K562 (cell line): Measurements from ENCODE around the gene ITPR3. TPM values are rescaled to one million over a fixed set of nuclear protein-coding genes. Genes with fewer than 3 reads are reported as not detected.

Experiments
- ATAC-seq: fragments of 200-7000 bp; cut with Tn5 transposase; 3 replicates; pipeline ENCODE4 v1.9.1; 2020; ENCODE audit warnings: moderate library complexity
- BruUV-seq: library from RNA; stranded (reverse); fragments of 400-500 nt; replicated peaks from 2 replicates; lab custom pipeline; 2021; lab: Mats Ljungman, UMichigan
- CTCF ChIA-PET: fragments of 300-600 bp; formaldehyde crosslinking; extraction: SDS; loops from one replicate; lab custom pipeline; 2021; ENCODE audit warnings: low intra/inter-chr PET ratio; lab: Yijun Ruan, JAX
- POLR2A ChIA-PET: fragments of 300-600, 350-650 bp; sonication (Branson Sonifier 250); formaldehyde crosslinking; extraction: SDS; loops from one replicate; lab custom pipeline; 2021; ENCODE audit warnings: antibody characterized with exemption, inconsistent platforms; lab: Yijun Ruan, JAX
- DNase-seq, 4 experiments: peaks; one replicate each; pipeline versions ENCODE4 v3.0.0 to v3.0.0-alpha.2; 2011 to 2018; ENCODE audit warnings: low spot score in 3 of 4, mixed read lengths in 3 of 4; ENCODE audit errors: extremely low read depth in 1 of 4
- FAIRE-seq: peaks from 2 replicates; lab custom pipeline; 2011; peaks lifted over from hg19 to GRCh38; lab: Jason Lieb, UNC
- H2AFZ ChIP-seq: 2 replicates; pipeline ENCODE4 v1.6.0; 2011; ENCODE audit warnings: low read depth, low read length, control low read depth, inconsistent platforms
- H3K27ac ChIP-seq: fragments of 200-600 bp; 3 replicates; pipeline ENCODE4 v1.8.0; 2011; ENCODE audit warnings: low read depth, mild to moderate bottlenecking, control low read depth, inconsistent platforms, low read length, moderate library complexity, mixed read lengths; ENCODE audit errors: extremely low read depth
- H3K27me3 ChIP-seq, 2 experiments: fragments of 300-600 bp in 1 of 2; 2 replicates in 1 of 2; 3 replicates in 1 of 2; pipeline versions ENCODE4 v1.6.0 to v1.8.0; 2011; ENCODE audit warnings: inconsistent platforms in 2 of 2, low read length in 2 of 2, mild to moderate bottlenecking in 1 of 2, mixed read lengths in 1 of 2, moderate library complexity in 1 of 2; ENCODE audit not compliant: control insufficient read depth in 2 of 2, insufficient read depth in 2 of 2
- H3K36me3 ChIP-seq: fragments of 300-600 bp; 3 replicates; pipeline ENCODE4 v1.8.0; 2011; ENCODE audit warnings: mild to moderate bottlenecking, low read length, inconsistent platforms; ENCODE audit not compliant: control insufficient read depth, insufficient read depth
- H3K4me1 ChIP-seq, 2 experiments: fragments of 200-600 bp in 1 of 2; replicated peaks in 1 of 2; 2 replicates in 1 of 2; 3 replicates in 1 of 2; pipeline versions ENCODE4 v1.5.1 to v1.8.0; 2011; ENCODE audit warnings: inconsistent platforms in 2 of 2, low read length in 2 of 2, mild to moderate bottlenecking in 1 of 2, mixed read lengths in 1 of 2, moderate library complexity in 1 of 2; ENCODE audit not compliant: control insufficient read depth in 2 of 2, insufficient read depth in 2 of 2
- H3K4me2 ChIP-seq: 2 replicates; pipeline ENCODE4 v1.6.1; 2011; ENCODE audit warnings: low read length, control low read depth, inconsistent platforms, mixed read lengths; ENCODE audit not compliant: insufficient read depth
- H3K4me3 ChIP-seq: fragments of 200-600 bp; sonication (generic), shearing (Covaris generic); 2 replicates; pipeline ENCODE4 v1.5.1; 2016; ENCODE audit warnings: control low read depth, inconsistent platforms
- H3K79me2 ChIP-seq: fragments of 200-600 bp; 3 replicates; pipeline ENCODE4 v1.8.0; 2011; ENCODE audit warnings: low read length, inconsistent platforms; ENCODE audit not compliant: control insufficient read depth, insufficient read depth
- H3K9ac ChIP-seq, 2 experiments: 2 replicates each; pipeline versions ENCODE4 v1.6.0 to v1.6.1; 2011; ENCODE audit warnings: low read depth in 2 of 2, low read length in 2 of 2, control low read depth in 1 of 2, inconsistent platforms in 1 of 2, mild to moderate bottlenecking in 1 of 2, mixed read lengths in 1 of 2; ENCODE audit not compliant: insufficient read depth in 1 of 2
- H3K9me1 ChIP-seq: one replicate; pipeline ENCODE4 v1.6.0; 2011; ENCODE audit warnings: inconsistent platforms, mild to moderate bottlenecking, low read length, moderate library complexity; ENCODE audit not compliant: control insufficient read depth, insufficient read depth
- H3K9me3 ChIP-seq: replicated peaks from 2 replicates; pipeline ENCODE4 v1.5.1; 2011; ENCODE audit warnings: low read depth, low read length, inconsistent platforms; ENCODE audit not compliant: control insufficient read depth, insufficient read depth
- H4K20me1 ChIP-seq: replicated peaks from 2 replicates; pipeline ENCODE4 v1.6.1; 2011; ENCODE audit warnings: low read length, inconsistent platforms, mixed read lengths; ENCODE audit not compliant: control insufficient read depth, insufficient read depth
- ADNP ChIP-seq: fragments of 200-800 bp; sonication (Bioruptor generic); IDR thresholded peaks from 2 replicates; pipeline ENCODE4 v1.6.1; 2016; ENCODE audit warnings: missing genetic modification characterization, missing compliant biosample characterization
- AFF4 ChIP-seq: sonication (generic); formaldehyde crosslinking; IDR thresholded peaks from 2 replicates; pipeline ENCODE4 v1.8.0; 2023; ENCODE audit warnings: mild to moderate bottlenecking, missing genetic modification reagents
- BCOR ChIP-seq: fragments of 450-650 bp; IDR thresholded peaks from 2 replicates; pipeline ENCODE4 v1.6.1; 2016
- BRF2 ChIP-seq: IDR thresholded peaks from 3 replicates; pipeline ENCODE4 v1.6.1; 2011; ENCODE audit warnings: borderline replicate concordance, mild to moderate bottlenecking; ENCODE audit not compliant: insufficient read length, insufficient read depth
- CBX3 ChIP-seq, 2 experiments: IDR thresholded peaks; 1 replicate in 1 of 2; 2 replicates in 1 of 2; pipeline ENCODE4 v1.6.1; 2012; ENCODE audit warnings: inconsistent platforms in 2 of 2, low read length in 2 of 2, borderline replicate concordance in 1 of 2, control low read depth in 1 of 2
- CHD4 ChIP-seq: fragments of 200-600 bp; sonication (generic); IDR thresholded peaks from 3 replicates; pipeline ENCODE4 v1.6.1; 2012; ENCODE audit warnings: low read depth, mild to moderate bottlenecking, mixed read lengths, low read length, inconsistent platforms; ENCODE audit not compliant: insufficient read depth, insufficient replicate concordance, poor library complexity, severe bottlenecking
- DNMT1 ChIP-seq: fragments of 450-650 bp; IDR thresholded peaks from 2 replicates; pipeline ENCODE4 v1.6.1; 2016; ENCODE audit warnings: antibody characterized with exemption, mild to moderate bottlenecking
- ESRRA ChIP-seq: fragments of 450-650 bp; IDR thresholded peaks from 2 replicates; pipeline ENCODE4 v1.6.1; 2014; ENCODE audit warnings: low read depth, mild to moderate bottlenecking, moderate library complexity, borderline replicate concordance
- HDAC2 ChIP-seq: fragments of 450-650 bp; IDR thresholded peaks from 2 replicates; pipeline ENCODE4 v1.6.1; 2016; ENCODE audit warnings: mild to moderate bottlenecking
- KDM1A ChIP-seq, 2 experiments: fragments of 450-650 bp; IDR thresholded peaks; 2 replicates each; pipeline ENCODE4 v1.6.1; 2016; ENCODE audit warnings: mild to moderate bottlenecking in 2 of 2
- NFIC ChIP-seq: fragments of 450-650 bp; IDR thresholded peaks from 2 replicates; pipeline ENCODE4 v1.6.1; 2017; ENCODE audit warnings: mild to moderate bottlenecking, inconsistent platforms
- POLR3A ChIP-seq: IDR thresholded peaks from 2 replicates; pipeline ENCODE4 v1.6.1; 2011; ENCODE audit warnings: borderline replicate concordance, mild to moderate bottlenecking, moderate library complexity; ENCODE audit not compliant: insufficient read length, insufficient read depth; ENCODE audit errors: extremely low read depth
- PTBP1 ChIP-seq: fragments of 200-400 bp; formaldehyde crosslinking; IDR thresholded peaks from 2 replicates; pipeline ENCODE4 v1.6.1; 2017; ENCODE audit warnings: low read depth, low read length
- RCOR1 ChIP-seq, 2 experiments: IDR thresholded peaks; 2 replicates each; pipeline ENCODE4 v1.6.1; 2012; ENCODE audit warnings: low read depth in 2 of 2, low read length in 2 of 2, borderline replicate concordance in 1 of 2, improper control_type of control experiment in 1 of 2
- SMAD4 ChIP-seq: fragments of 250-450 bp; sonication (Bioruptor Pico); conservative IDR thresholded peaks from 2 replicates; pipeline ENCODE4 v1.8.0; 2021; ENCODE audit warnings: inconsistent platforms, mild to moderate bottlenecking, moderate library complexity
- SMARCA5 ChIP-seq: fragments of 450-650 bp; IDR thresholded peaks from 2 replicates; pipeline ENCODE4 v1.6.1; 2016
- XRCC3 ChIP-seq: fragments of 450-650 bp; IDR thresholded peaks from 2 replicates; pipeline ENCODE4 v1.6.1; 2017; ENCODE audit warnings: mild to moderate bottlenecking, moderate library complexity
- ZNF354B ChIP-seq: fragments of 250-450 bp; sonication (Bioruptor Pico); IDR thresholded peaks from 2 replicates; pipeline ENCODE4 v1.4.0; 2020
- ZNF75A ChIP-seq: fragments of 450-650 bp; formaldehyde crosslinking; IDR thresholded peaks from 2 replicates; pipeline ENCODE4 v1.4.0; 2020; ENCODE audit warnings: mild to moderate bottlenecking
- WGBS: fragments of 100-300 bp; shearing (Covaris generic); methylation state at CpG from one replicate; pipeline ENCODE4 v1.1.6; 2016; ENCODE audit warnings: low coverage, mixed read lengths; ENCODE audit not compliant: insufficient coverage; ENCODE audit errors: missing lambda C conversion rate; 5-methylcytosine and 5-hydroxymethylcytosine counted together
- in situ Hi-C: fragments of 300-500 bp; cut with MboI; formaldehyde crosslinking; loops from 4 replicates; pipeline ENCODE4 v1.15.0; 2018; ENCODE audit warnings: inconsistent platforms, mixed read lengths
- intact Hi-C: fragments of 100-400 bp; cut with micrococcal nuclease; formaldehyde crosslinking; loops from 2 replicates; pipeline ENCODE4 v1.14.2; 2022
- polyA plus RNA-seq, 8 experiments: library from polyadenylated mRNA; depleted of rRNA in 4 of 8; stranded (reverse) in 5 of 8; unstranded in 3 of 8; fragments of >200 nt; fragmentation: Nextera tagmentation in 2 of 8; fragmentation: Illumina TruSeq in 1 of 8; extraction: Ambion mirVana in 2 of 8; extraction: Trizol in 1 of 8; gene quantifications; 2 replicates each; pipeline versions ENCODE4 v1.2.1 to v1.2.3, GENCODE V29; 2011 to 2014; ENCODE audit warnings: inconsistent platforms in 1 of 8, missing spikeins in 1 of 8
- total RNA-seq, 7 experiments: library from RNA; depleted of rRNA in 6 of 7; stranded (reverse); fragments of >200 nt in 6 of 7; fragmentation: Illumina TruSeq in 2 of 7; extraction: Trizol in 2 of 7; gene quantifications; 2 replicates each; pipeline versions ENCODE4 v1.2.1 to v1.2.3, GENCODE V29; 2011 to 2021; ENCODE audit warnings: low replicate concordance in 1 of 7

The ITPR3 gene
- total and polyA plus RNA-seq, 9 of the 15 experiments (the other 6 are each of a cell fraction or from before 2014, with no cell fraction given): 0.39 to 35.7 (median 13.2) TPM

GRCh38 chr6:33578164-33578563, 43.0 kb upstream of the ITPR3 start:
- DNase-seq (peak in 1 of 4 experiments; percentile 15), ATAC-seq (no peak), FAIRE-seq (peak; percentile 35)
- 96% methylated on average over 7 of the region's 7 CpGs for WGBS
- ChIA-PET CTCF (no interaction called here), POLR2A (interaction anchor here (0.8 to 1.0 kb wide), 2 partner anchors 9 to 12 kb away, joined by 3 read pairs; no protein-coding TSS in a partner anchor)
- in situ Hi-C loops (no loop called here), intact Hi-C loops (loop anchor here (10.0 kb wide), 1 partner anchor 303 kb away; the partner anchor contains the start of genes B3GALT4, RPS18 and VPS52)
- Histone ChIP-seq H3K4me1 (peaks cover 10 to 37% of the 10 kb centered on the region in 2 experiments; a peak in 4 of 5 replicates), H2AFZ (no peak overlapping the region), H3K27me3 (no peaks in the 10 kb centered on the region), H3K9me1 (peaks cover 3% of the 10 kb centered on the region), H3K9me3 (no peaks in the 10 kb centered on the region), H3K27ac (peak overlapping the region; percentile 33; the same call in 1 of the 3 replicates), H3K36me3 (peaks cover 46% of the 10 kb centered on the region; the same call in 2 of the 3 replicates), H3K79me2 (peaks cover 28% of the 10 kb centered on the region), H3K4me2 (peak overlapping the region; percentile 88), H3K9ac (peak overlapping the region; percentile 84 to 99; a peak in 3 of 4 replicates), H4K20me1 (no peaks in the 10 kb centered on the region; the same call in 1 of the 2 replicates), H3K4me3 (peak overlapping the region; percentile 97)
- no TSS peak for BruUV-seq
- TF ChIP-seq BRF2 (no peak), PTBP1 (0 out of 2 replicates have a peak, but pooled peaks have one; percentile 61), ADNP (tag) (peak; percentile 85; the same call in 1 of the 2 replicates), ZNF354B (CRISPR knock-in tag) (no peak), ZNF75A (CRISPR knock-in tag) (no peak), SMAD4 (0 out of 2 replicates have a peak, but pooled peaks have one; percentile 22), BCOR (peak; percentile 96), HDAC2 (peak; percentile 80; the same call in 1 of the 2 replicates), KDM1A (IDR thresholded peaks at IDR 0.05) (peak in 1 of 2 experiments; percentile 86; a peak in 2 of 4 replicates), DNMT1 (no peak), CHD4 (peak; percentile 68), POLR3A (no peak), XRCC3 (no peak), AFF4 (CRISPR knock-in tag) (no peak), SMARCA5 (peak; percentile 84; the same call in 1 of the 2 replicates), ESRRA (peak; percentile 13; the same call in 1 of the 2 replicates), NFIC (no peak), CBX3 (IDR thresholded peaks at IDR 0.05; ENCODE audit: borderline replicate concordance in 1 of 2, low read length in 2 of 2) (peak in 1 of 2 experiments; percentile 25; a peak in 1 of 3 replicates), RCOR1 (IDR thresholded peaks at IDR 0.05; ENCODE audit: borderline replicate concordance in 1 of 2, low read depth in 2 of 2, low read length in 2 of 2) (peak in 1 of 2 experiments; percentile 81; a peak in 2 of 4 replicates)
